HG02840 (cell line): ENCODE measurements around the gene PACSIN1.

Experiments used
- ATAC-seq: cut with Tn5 transposase; IDR thresholded peaks from one replicate; pipeline ENCODE4 v1.9.1; 2021; ENCODE audit warnings: mild to moderate bottlenecking, moderate library complexity, moderate number of reproducible peaks; ENCODE audit not compliant: unreplicated experiment, low FRiP score

Gene PACSIN1

GRCh38 chr6:34513646-34514045 is 47.8 kb downstream of the PACSIN1 start:
- no peak for ATAC-seq

DNA sequence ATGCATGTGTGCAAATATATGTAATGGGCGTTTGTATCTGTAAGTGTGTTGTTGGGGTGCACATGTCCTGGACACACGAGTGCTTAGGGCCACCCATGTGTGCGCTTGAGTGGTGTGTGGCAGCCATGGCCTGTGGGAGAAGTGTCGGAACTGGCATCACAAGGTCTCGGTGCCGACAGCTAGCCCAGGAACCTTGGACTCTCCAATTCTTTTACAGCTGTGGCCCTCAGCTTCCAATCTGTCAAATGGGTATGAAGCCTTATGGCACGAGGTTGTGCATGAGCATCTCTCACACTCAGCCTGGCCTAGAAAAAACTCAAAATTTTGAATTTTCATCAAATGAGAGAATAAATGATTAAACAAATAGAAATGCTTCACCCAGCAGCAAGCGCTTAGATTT is 48.2 kb downstream of the PACSIN1 start:
- ATAC-seq: no peak

DNA sequence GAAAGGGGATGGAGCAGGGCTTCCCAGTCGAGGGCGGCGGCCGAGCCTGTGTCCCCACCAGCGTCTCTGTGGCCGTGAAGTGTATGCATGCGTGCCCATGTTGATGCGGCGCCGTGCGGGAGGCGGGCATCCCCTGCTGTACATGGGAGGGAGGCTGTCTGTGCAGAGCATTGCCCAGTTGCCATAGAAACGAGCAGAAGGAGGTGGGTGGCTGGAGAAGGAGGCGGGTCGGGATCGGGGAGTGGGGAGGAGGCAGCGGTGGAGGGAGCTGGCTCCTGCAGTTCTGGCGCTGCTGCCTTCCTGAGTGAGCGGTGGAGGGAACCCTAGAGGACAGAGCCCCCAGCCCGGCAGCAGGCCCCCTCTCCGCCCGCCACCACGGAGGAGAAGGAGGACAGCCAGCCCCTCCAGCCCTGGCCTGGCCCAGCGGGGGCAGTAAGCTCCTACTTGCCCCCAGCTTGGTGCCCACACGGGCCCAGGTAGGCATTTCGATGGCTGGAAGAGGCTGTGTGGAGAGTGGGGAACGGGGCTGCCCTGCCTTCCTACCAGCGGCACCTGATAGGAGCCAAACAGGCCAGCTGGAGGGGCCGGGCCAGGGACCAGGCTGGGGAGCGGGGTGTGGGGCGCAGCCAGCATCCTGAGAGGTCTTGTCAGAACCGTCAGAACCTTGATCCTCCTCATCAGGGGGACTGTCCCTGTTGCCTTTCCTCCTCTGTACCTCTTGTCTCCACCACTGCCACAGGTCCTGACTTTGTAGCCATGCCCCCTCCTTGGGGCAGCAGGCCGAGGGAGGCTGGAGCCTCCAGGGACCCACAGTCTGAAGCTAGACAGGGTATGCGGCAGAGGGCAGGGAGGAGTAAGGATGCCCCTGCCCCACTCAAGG is 49.0 kb downstream of the PACSIN1 start:
- no peak for ATAC-seq

DNA sequence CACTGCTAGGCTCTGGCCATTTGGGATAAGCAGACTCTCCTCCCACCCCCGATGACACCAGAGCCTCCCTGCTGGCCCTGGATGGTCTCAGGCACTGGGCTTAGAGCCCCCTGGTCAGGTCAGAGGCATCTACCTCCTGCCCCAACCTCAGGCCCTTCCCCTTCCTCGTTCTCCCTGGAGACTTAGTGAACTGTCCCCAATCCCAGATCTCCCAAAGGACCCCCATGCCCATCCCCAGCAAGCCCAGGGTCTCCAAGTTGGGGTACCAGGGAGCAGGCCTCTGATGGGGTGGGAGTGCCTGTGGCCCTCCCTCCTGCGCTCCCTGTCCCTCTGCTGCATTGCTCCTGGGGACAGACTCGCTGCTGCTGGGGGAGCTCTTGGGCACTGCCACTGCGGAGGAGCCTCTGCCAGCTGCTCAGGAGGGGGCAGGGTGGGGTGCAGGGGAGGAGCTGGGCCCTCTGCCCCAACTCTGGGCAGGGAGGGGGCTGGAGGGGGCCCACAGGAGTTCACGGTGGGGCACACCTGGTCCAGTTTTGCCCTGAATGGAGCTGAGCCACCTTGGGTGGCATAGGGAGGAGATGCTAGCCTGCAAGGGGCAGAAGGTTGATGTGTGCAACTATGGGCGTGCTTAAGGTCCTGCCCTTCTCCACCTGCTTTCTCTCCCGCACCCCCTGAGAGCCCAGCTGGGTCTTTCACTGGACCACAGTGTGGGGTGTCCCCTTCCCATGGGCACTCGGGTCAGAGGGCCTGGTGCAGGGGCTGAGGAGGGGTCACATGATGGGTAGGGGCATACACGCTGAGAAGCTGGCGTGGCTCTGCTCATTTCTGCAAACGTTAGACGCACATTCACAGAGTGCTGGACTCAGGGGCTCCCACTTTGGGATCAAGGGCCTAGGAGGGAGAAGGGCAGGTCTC is 49.9 kb downstream of the PACSIN1 start:
- no peak for ATAC-seq

DNA sequence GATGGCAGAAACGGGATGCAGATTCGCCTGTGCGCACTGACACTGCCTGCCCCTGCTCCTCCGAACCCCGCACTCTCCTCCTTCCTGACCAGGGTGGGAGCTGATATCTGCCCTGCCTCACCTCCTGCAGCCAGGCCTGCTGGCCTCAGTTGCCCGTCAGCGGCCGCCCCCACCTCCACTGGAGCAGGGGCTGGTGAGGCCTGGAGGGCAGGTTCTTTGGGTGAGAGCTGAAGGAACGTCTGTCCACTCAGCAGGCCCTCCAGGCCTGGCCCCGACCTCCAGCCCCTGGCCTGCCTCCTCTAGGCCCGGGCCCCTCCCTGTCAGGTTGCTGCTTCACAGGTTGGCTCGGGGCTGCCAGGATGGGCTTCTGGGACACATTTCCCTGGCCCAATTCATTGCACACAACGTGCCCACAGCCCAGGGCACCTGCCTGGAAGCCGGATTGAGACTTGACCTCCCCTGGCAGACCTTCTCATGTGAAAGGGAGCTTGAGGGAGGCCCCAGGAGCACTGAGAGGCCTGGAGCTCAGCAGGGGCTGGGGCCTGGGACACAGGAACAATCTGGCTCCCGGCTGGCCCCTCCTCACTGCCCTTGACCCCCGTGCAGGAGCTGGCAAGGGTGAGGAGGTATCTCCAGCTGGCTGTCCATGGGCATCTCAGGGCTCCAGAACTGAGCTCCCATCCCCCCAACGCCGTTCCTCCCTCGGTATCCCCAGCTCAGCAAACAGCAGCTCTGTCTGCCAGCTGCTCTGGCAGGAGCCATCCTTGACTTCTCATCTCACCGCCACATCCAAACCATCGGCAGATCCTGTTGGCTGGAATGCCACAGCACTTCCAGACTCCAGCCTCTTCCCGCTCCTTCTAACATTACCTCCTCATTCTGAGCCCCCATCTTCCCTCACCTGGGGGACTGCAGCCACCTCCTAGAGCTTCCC is 50.8 kb downstream of the PACSIN1 start:
- no peak for ATAC-seq

DNA sequence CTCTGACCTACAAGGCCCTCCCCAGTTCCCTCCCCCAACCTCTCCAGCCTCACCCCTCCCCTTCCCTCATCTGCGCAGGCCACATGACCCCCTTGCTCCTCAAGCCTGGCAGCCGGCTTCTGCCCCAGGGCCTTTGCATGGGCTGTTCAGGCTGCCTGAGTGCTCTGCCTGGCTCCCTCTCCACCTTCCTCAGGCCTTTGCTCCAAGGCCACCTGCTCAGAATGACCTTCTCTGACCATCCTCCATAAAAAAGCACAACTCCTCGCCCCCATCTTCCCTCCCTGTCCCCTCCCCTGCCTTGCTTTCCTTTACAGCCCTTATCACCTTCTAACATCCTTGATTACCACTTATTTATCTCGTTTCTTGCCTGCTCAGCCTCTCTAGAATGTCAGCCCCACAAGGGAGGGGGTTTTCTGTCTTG is 51.6 kb downstream of the PACSIN1 start:
- ATAC-seq: no peak

DNA sequence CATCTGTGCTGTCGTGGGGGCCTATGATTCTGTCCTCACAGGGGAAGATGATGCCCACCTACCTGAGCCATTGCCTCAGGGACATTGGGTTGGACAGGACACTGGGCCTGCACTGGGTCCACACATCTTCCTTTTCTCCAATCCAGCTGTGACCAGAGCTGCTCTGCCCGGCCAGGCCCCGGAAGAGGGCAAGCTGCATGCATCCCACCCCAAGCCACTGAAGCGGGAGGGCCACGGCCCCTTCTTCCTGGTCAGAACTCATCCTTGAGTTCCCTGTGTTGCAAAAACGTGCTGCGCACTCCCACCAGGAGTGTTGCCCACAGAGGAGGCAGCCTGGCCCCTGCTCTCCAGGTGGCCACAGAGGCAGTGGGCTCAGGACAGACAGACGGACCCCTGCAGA is 52.1 kb downstream of the PACSIN1 start:
- no peak for ATAC-seq

DNA sequence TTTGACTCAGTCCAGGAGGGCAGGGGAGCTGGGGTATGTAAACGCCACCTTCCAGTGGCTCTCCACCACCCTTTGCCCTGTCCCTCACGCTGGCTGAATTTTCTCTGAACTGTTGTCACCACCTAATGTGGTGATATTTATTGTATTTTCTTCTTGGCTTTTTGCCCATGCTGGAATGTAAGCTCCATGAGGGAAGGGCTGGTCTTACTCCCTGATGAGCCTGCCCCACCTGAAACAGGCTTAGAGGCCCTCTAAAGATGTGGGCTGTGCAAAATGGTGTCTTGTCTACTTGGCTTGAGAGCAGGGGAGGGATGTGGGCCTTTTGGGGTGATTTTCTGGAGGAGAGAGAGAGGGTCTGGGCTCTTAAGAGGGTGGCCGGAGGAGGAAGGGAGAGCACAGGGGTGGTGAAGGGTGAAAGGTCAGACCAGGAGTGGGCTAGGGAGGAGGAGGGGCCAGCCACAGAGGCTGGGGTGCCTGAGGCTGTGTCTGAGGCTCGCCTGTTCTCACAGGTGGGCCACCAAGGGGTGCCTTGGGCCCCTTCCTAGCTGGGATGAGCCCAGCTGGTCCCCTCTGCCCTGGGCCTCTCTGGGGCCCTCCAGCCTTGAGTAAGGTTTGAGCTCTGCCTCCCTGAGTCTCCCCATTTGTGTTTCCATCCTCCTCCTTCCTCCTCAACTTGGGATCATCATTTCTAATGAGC is 52.9 kb downstream of the PACSIN1 start:
- no peak for ATAC-seq

- ATAC-seq: no peak
Observed at GRCh38 chr6:34519971-34520644, 54.2 kb downstream of the PACSIN1 start.

GRCh38 chr6:34520645-34521462 is 55.0 kb downstream of the PACSIN1 start:
- ATAC-seq: no peak

- ATAC-seq: no peak
Observed at GRCh38 chr6:34521463-34522285, 55.8 kb downstream of the PACSIN1 start.

- ATAC-seq: no peak
Observed at GRCh38 chr6:34522761-34523160, 56.9 kb downstream of the PACSIN1 start.

DNA sequence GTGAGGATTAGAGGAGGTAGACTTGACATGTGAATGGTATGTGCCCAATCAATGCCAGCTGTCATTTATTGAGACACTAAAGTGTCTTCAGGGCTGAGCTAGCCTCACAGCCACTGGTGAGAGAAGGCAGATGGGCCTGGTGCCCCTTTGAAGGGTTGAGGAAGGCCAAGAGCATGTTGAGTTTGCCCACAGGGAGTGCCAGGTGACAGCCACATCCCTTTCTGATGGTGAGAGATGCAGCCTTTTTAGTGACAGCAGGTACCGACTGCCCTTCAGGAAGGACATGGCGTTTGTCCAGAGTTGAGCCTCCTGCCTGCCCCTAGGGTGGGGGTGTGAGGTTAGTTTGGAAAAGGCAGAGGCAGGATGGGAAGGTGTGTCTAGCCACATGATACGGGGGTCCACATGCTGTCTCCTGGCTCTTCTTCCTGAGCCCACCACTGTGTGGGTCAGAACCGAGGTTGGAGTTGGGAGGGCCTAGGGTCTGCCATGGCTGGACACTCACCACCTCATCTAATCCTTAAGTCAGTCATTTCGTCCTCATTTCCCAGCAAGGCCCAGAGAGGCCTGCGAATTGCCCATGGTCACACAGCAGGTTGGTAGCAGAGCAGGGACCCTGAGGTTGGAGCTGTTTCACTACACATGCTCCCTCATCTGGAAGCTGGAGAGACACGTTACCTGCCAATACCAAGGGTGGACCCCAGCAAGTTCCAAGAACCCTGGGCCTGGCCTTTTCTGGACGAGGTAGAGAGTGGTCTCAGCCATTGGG is 57.7 kb downstream of the PACSIN1 start:
- ATAC-seq: no peak

DNA sequence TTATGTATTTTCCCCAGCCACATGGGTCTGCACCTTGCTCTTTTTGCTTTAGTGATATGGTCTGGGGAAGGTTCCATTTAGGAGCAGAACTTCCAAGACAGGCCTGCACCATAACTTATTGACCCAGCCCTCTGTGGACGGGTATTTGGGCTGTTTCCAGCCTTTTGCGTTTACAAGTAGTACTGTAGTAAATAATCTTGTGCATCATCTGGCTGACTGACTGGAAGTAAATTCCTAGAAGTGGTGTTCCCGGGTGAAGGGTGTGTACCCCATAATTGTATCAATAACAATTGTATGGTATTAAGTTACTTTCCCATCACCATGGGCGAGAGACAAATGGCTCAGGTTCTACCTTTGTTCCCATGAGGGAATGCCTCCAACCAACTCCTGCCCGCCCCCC is 58.6 kb downstream of the PACSIN1 start:
- ATAC-seq: no peak

DNA sequence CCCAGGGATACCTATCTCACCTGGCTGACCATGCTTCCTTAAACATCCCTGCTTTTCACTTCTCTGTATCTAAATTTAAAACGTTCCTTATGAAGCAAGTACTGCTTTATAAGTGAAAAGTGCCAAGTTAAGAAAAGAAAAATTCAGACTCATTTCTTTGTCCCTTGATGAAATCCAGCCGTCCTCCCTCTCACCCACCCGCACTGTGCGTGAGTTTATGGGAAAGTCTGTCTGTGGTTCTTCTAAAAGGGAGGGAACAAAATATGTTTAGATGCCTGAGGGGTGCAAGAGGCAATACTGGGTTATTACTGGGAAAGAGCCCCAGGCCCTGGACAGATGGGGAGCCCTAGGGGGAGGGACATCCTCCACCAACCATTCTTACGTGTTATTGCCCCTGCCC is 59.1 kb downstream of the PACSIN1 start:
- ATAC-seq: no peak

DNA sequence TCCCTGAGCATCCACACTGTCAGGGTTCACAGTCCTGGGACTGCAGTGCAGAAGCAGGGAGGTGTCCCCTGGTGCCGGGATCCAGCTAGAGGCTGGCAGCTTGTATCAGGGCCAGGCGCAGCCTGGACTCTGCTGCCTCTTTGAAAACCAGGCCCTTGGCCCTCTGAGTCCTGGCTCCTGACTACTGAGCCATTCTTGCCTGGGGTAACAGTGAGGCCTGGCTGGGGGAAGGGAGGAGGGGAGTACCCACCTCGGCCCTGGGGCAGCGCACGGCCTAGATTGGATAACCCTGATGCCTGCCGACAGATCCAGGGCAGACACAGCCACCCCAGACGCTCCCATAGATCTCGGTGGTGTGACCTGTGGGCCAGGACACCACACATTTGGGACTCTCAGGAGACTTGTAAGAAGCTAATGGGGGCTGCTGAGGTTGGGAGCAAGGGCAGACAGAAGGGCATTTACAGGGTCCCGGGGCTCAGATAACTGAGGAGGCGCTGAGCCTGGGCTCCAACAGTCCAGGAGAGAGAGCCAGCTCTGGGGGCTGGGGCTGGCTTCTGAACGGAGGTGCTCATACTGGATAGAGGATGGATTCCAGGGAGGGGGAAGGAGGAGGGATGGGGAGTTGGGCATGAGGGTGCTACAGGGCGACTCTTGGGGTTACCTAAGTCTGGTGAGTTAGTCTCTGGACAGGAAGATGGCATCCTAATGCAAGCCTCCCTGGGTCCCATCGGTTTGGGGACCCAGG is 59.7 kb downstream of the PACSIN1 start:
- no peak for ATAC-seq
